HepG2 (cell line): ENCODE measurements around the gene SMIM22. TPM values are rescaled to one million over a fixed set of nuclear protein-coding genes. Genes with fewer than 3 reads are reported as not detected.

Experiments
- AGO2 ChIP-seq: fragments of 200-400 bp; formaldehyde crosslinking; optimal IDR thresholded peaks from 2 replicates; pipeline ENCODE3; 2017; ENCODE audit warnings: mild to moderate bottlenecking, low read depth, low read length, moderate library complexity
- ARHGAP35 ChIP-seq: sonication (generic); formaldehyde crosslinking; IDR thresholded peaks from 2 replicates; pipeline ENCODE4 v1.9.0; 2022; ENCODE audit warnings: mild to moderate bottlenecking, inconsistent platforms, moderate library complexity, missing genetic modification reagents, borderline replicate concordance
- BCL6 ChIP-seq: IDR thresholded peaks from 2 replicates; pipeline ENCODE4 v1.6.1; 2016; ENCODE audit warnings: missing genetic modification reagents, missing compliant biosample characterization
- HNRNPLL ChIP-seq: fragments of 200-400 bp; formaldehyde crosslinking; IDR thresholded peaks from 2 replicates; pipeline ENCODE4 v1.6.1; 2017; ENCODE audit warnings: mild to moderate bottlenecking, low read depth, low read length; ENCODE audit not compliant: poor library complexity, severe bottlenecking
- JUNB ChIP-seq: sonication (generic); formaldehyde crosslinking; IDR thresholded peaks from 2 replicates; pipeline ENCODE4 v1.8.0; 2022; ENCODE audit warnings: missing genetic modification reagents, mild to moderate bottlenecking, borderline replicate concordance
- MAFF ChIP-seq: IDR thresholded peaks from 2 replicates; pipeline ENCODE4 v1.6.1; 2011; ENCODE audit warnings: low read depth, low read length, improper control_type of control experiment
- POLR2G ChIP-seq: fragments of 200-400 bp; formaldehyde crosslinking; IDR thresholded peaks from 2 replicates; pipeline ENCODE4 v1.6.1; 2018; ENCODE audit warnings: mild to moderate bottlenecking, low read depth, low read length, moderate library complexity
- RAD21 ChIP-seq: fragments of 450-650 bp; formaldehyde crosslinking; IDR thresholded peaks from 2 replicates; pipeline ENCODE4 v1.5.0; 2020; ENCODE audit warnings: mild to moderate bottlenecking
- SNAI1 ChIP-seq: sonication (generic); formaldehyde crosslinking; IDR thresholded peaks from 2 replicates; pipeline ENCODE4 v1.5.0; 2020; ENCODE audit warnings: mild to moderate bottlenecking, missing genetic modification reagents, borderline replicate concordance
- SPEN ChIP-seq: sonication (generic); formaldehyde crosslinking; IDR thresholded peaks from 2 replicates; pipeline ENCODE4 v1.5.1; 2020; ENCODE audit warnings: low read depth, mild to moderate bottlenecking, missing genetic modification reagents
- TGIF2 ChIP-seq: IDR thresholded peaks from 2 replicates; pipeline ENCODE4 v1.6.1; 2016; ENCODE audit warnings: control low read depth, missing compliant biosample characterization
- ZMYM3 ChIP-seq: sonication (generic); formaldehyde crosslinking; IDR thresholded peaks from 2 replicates; pipeline ENCODE4 v1.5.1; 2020; ENCODE audit warnings: mild to moderate bottlenecking, missing genetic modification reagents
- ZNF234 ChIP-seq: sonication (generic); formaldehyde crosslinking; conservative IDR thresholded peaks from 2 replicates; pipeline ENCODE4 v1.5.1; 2020; ENCODE audit warnings: mild to moderate bottlenecking, missing genetic modification reagents
- ZNF773 ChIP-seq: sonication (generic); formaldehyde crosslinking; IDR thresholded peaks from 2 replicates; pipeline ENCODE4 v1.4.0; 2020; ENCODE audit warnings: missing genetic modification reagents, borderline replicate concordance
- ZNF883 ChIP-seq: sonication (generic); formaldehyde crosslinking; IDR thresholded peaks from 2 replicates; pipeline ENCODE4 v1.5.1; 2020; ENCODE audit warnings: mild to moderate bottlenecking, missing genetic modification reagents; ENCODE audit errors: not compliant biosample characterization
- polyA plus RNA-seq, 8 experiments: library from polyadenylated mRNA; depleted of rRNA in 3 of 8; stranded (reverse) in 7 of 8; unstranded in 1 of 8; fragments of >200 nt; fragmentation: Illumina TruSeq in 4 of 8; extraction: Trizol in 4 of 8; gene quantifications; 2 replicates each; pipeline versions ENCODE4 v1.2.1 to v1.2.3, GENCODE V29; 2011 to 2016; ENCODE audit warnings: low read depth in 4 of 8, missing spikeins in 1 of 8, mixed read lengths in 1 of 8; ENCODE audit not compliant: insufficient read depth in 1 of 8
- total RNA-seq, 5 experiments: library from RNA; depleted of rRNA; stranded (reverse); fragments of >200 nt; fragmentation: Illumina TruSeq; extraction: Trizol; gene quantifications; 2 replicates each; pipeline ENCODE4 v1.2.3, GENCODE V29; 2016; ENCODE audit warnings: low read depth in 1 of 5
- TF ChIP-seq, protein P1 (sequence below): fragments of 450-650 bp; IDR thresholded peaks from 2 replicates; pipeline ENCODE4 v1.6.1; 2017; ENCODE audit warnings: mild to moderate bottlenecking
- TF ChIP-seq, protein P2 (sequence below): sonication (generic); formaldehyde crosslinking; IDR thresholded peaks from 2 replicates; pipeline ENCODE4 v1.4.0; 2020; ENCODE audit warnings: missing genetic modification reagents
- TF ChIP-seq, protein P3 (sequence below): IDR thresholded peaks from 2 replicates; pipeline ENCODE4 v1.6.1; 2016; ENCODE audit warnings: missing biosample characterization, missing genetic modification reagents, low read depth

SMIM22 gene
- total and polyA plus RNA-seq, 2 of the 13 experiments (the other 11 are each of a cell fraction or from before 2014, with no cell fraction given) = not detected

- peak; percentile 75; the same call in 1 of the 2 replicates for TF ChIP-seq ZNF773 (CRISPR knock-in tag)
- peak; percentile 77 for TF ChIP-seq HNRNPLL
- peak; percentile 69 for TF ChIP-seq POLR2G
- TF ChIP-seq ZNF234 (CRISPR knock-in tag) = no peak
- TF ChIP-seq, protein P1, sequence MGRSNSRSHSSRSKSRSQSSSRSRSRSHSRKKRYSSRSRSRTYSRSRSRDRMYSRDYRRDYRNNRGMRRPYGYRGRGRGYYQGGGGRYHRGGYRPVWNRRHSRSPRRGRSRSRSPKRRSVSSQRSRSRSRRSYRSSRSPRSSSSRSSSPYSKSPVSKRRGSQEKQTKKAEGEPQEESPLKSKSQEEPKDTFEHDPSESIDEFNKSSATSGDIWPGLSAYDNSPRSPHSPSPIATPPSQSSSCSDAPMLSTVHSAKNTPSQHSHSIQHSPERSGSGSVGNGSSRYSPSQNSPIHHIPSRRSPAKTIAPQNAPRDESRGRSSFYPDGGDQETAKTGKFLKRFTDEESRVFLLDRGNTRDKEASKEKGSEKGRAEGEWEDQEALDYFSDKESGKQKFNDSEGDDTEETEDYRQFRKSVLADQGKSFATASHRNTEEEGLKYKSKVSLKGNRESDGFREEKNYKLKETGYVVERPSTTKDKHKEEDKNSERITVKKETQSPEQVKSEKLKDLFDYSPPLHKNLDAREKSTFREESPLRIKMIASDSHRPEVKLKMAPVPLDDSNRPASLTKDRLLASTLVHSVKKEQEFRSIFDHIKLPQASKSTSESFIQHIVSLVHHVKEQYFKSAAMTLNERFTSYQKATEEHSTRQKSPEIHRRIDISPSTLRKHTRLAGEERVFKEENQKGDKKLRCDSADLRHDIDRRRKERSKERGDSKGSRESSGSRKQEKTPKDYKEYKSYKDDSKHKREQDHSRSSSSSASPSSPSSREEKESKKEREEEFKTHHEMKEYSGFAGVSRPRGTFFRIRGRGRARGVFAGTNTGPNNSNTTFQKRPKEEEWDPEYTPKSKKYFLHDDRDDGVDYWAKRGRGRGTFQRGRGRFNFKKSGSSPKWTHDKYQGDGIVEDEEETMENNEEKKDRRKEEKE = no peak
- no peak for TF ChIP-seq JUNB (CRISPR knock-in tag)
- TF ChIP-seq, protein P2, sequence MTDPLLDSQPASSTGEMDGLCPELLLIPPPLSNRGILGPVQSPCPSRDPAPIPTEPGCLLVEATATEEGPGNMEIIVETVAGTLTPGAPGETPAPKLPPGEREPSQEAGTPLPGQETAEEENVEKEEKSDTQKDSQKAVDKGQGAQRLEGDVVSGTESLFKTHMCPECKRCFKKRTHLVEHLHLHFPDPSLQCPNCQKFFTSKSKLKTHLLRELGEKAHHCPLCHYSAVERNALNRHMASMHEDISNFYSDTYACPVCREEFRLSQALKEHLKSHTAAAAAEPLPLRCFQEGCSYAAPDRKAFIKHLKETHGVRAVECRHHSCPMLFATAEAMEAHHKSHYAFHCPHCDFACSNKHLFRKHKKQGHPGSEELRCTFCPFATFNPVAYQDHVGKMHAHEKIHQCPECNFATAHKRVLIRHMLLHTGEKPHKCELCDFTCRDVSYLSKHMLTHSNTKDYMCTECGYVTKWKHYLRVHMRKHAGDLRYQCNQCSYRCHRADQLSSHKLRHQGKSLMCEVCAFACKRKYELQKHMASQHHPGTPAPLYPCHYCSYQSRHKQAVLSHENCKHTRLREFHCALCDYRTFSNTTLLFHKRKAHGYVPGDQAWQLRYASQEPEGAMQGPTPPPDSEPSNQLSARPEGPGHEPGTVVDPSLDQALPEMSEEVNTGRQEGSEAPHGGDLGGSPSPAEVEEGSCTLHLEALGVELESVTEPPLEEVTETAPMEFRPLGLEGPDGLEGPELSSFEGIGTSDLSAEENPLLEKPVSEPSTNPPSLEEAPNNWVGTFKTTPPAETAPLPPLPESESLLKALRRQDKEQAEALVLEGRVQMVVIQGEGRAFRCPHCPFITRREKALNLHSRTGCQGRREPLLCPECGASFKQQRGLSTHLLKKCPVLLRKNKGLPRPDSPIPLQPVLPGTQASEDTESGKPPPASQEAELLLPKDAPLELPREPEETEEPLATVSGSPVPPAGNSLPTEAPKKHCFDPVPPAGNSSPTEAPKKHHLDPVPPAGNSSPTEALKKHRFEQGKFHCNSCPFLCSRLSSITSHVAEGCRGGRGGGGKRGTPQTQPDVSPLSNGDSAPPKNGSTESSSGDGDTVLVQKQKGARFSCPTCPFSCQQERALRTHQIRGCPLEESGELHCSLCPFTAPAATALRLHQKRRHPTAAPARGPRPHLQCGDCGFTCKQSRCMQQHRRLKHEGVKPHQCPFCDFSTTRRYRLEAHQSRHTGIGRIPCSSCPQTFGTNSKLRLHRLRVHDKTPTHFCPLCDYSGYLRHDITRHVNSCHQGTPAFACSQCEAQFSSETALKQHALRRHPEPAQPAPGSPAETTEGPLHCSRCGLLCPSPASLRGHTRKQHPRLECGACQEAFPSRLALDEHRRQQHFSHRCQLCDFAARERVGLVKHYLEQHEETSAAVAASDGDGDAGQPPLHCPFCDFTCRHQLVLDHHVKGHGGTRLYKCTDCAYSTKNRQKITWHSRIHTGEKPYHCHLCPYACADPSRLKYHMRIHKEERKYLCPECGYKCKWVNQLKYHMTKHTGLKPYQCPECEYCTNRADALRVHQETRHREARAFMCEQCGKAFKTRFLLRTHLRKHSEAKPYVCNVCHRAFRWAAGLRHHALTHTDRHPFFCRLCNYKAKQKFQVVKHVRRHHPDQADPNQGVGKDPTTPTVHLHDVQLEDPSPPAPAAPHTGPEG = peak; percentile 76
- peak; percentile 60; the same call in 1 of the 2 replicates for TF ChIP-seq TGIF2 (CRISPR knock-in tag)
- peak; percentile 89 for TF ChIP-seq SPEN
- TF ChIP-seq BCL6 (CRISPR knock-in tag) = peak; percentile 45; the same call in 1 of the 2 replicates
- TF ChIP-seq SNAI1 (CRISPR knock-in tag) = 0 out of 2 replicates have a peak, but pooled peaks have one; percentile 65
- TF ChIP-seq ARHGAP35 (CRISPR knock-in tag) = peak; percentile 93
- 0 out of 2 replicates have a peak, but pooled peaks have one; percentile 15 for TF ChIP-seq RAD21 (CRISPR knock-in tag)
- TF ChIP-seq, protein P3, sequence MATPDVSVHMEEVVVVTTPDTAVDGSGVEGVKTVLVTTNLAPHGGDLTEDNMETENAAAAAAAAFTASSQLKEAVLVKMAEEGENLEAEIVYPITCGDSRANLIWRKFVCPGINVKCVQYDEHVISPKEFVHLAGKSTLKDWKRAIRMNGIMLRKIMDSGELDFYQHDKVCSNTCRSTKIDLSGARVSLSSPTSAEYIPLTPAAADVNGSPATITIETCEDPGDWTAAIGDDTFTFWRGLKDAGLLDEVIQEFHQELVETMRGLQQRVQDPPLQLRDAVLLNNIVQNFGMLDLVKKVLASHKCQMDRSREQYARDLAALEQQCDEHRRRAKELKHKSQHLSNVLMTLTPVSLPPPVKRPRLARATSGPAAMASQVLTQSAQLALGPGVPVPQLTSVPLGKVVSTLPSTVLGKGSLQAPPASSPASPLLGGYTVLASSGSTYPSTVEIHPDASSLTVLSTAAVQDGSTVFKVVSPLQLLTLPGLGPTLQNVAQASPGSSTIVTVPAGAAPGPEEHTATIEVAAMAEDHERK (CRISPR knock-in tag) = peak; percentile 60; the same call in 1 of the 2 replicates
- TF ChIP-seq AGO2 = peak; percentile 88
- TF ChIP-seq ZNF883 (CRISPR knock-in tag) = peak; percentile 71
- TF ChIP-seq ZMYM3 = peak; percentile 95; the same call in 1 of the 2 replicates
- no peak for TF ChIP-seq MAFF
Observed at GRCh38 chr16:4766875-4767628, 28.1 kb upstream of the SMIM22 start, which contains the start of gene ZNF500 (continued).
